ENCODE measurements around the gene LAMC3. TPM values are rescaled to one million over a fixed set of nuclear protein-coding genes. Genes with fewer than 3 reads are reported as not detected.

Gene LAMC3
- total RNA-seq, 2 experiments from 2014 or later, result 0.19 to 2.2 TPM

DNA sequence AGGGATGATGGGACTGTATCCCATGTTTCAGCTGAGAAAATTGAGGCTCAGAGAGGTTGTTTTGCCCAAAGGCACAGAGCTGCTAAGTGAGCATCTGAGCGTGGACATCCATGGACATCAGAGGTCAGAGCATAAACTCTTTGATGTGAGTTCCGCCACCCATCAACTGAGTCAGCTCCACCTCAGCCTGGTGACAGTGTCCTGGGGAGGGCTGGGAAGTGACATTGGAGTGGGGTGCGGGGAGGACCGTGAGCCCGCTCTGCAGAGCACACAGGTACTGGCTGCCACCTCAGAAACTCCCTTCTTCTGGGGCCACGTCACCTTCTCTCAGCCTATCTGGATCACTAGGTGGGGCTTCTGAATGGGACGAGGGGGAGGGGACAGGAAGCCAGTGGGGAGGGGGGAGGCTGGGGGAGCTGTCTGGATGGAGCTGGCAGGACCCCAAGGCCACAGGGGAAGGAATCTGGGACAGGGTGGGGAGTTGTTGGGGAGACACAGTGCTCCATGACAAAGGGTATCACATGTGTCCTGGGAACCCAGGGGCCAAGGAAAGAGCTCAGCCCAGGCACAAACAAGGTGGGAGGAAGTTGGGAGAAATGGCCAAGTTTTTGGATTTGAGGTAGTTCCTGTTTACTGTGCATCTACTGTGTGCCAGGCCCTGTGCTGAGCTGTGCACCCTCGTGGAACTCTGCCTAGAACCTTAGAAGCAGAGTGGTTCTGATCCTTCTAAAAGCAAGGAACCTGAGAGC is 2.5 kb downstream of the LAMC3 start:
- ChIA-PET CTCF (ENCODE audit: unreplicated experiment) (no interaction called here), POLR2A (no interaction called here)
- BruUV-seq (replicated peaks), result no TSS peak
- no peaks in the 10 kb centered on the region for H3K79me2 ChIP-seq (ENCODE audit: insufficient read depth, low read depth, low read length)
- no peak overlapping the region for H3K4me3 ChIP-seq (ENCODE audit: low read depth, low read length, poor library complexity, severe bottlenecking)
- no peaks in the 10 kb centered on the region for H3K4me1 ChIP-seq (ENCODE audit: insufficient read depth, low read length, poor library complexity, severe bottlenecking)
- TF ChIP-seq EZH2phosphoT487 (IDR thresholded peaks at IDR 0.05; ENCODE audit: borderline replicate concordance, low read depth, low read length), result no peak
- TF ChIP-seq, protein P1, sequence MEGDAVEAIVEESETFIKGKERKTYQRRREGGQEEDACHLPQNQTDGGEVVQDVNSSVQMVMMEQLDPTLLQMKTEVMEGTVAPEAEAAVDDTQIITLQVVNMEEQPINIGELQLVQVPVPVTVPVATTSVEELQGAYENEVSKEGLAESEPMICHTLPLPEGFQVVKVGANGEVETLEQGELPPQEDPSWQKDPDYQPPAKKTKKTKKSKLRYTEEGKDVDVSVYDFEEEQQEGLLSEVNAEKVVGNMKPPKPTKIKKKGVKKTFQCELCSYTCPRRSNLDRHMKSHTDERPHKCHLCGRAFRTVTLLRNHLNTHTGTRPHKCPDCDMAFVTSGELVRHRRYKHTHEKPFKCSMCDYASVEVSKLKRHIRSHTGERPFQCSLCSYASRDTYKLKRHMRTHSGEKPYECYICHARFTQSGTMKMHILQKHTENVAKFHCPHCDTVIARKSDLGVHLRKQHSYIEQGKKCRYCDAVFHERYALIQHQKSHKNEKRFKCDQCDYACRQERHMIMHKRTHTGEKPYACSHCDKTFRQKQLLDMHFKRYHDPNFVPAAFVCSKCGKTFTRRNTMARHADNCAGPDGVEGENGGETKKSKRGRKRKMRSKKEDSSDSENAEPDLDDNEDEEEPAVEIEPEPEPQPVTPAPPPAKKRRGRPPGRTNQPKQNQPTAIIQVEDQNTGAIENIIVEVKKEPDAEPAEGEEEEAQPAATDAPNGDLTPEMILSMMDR (conservative IDR thresholded peaks at IDR 0.05; ENCODE audit: low read length), result no peak
- H3K4me2 ChIP-seq (ENCODE audit: low read length), result no peak overlapping the region
- intact Hi-C loops (cut with micrococcal nuclease; ENCODE audit: unreplicated experiment), result no loop called here
- H3K9me2 ChIP-seq (ENCODE audit: insufficient read depth, low read length), result no peaks in the 10 kb centered on the region
- DNase-seq (ENCODE audit: low spot score), result no peak
- H4K20me1 ChIP-seq (ENCODE audit: insufficient read depth, low read length), result no peaks in the 10 kb centered on the region
- H3K36me3 ChIP-seq (ENCODE audit: insufficient read depth, low read length), result no peaks in the 10 kb centered on the region
- H2AFZ ChIP-seq (ENCODE audit: low read length), result no peak overlapping the region
- no peak overlapping the region for H3K27ac ChIP-seq (ENCODE audit: low read depth, low read length, poor library complexity, severe bottlenecking)
- H3K9me3 ChIP-seq (ENCODE audit: low read length), result no peaks in the 10 kb centered on the region

DNA sequence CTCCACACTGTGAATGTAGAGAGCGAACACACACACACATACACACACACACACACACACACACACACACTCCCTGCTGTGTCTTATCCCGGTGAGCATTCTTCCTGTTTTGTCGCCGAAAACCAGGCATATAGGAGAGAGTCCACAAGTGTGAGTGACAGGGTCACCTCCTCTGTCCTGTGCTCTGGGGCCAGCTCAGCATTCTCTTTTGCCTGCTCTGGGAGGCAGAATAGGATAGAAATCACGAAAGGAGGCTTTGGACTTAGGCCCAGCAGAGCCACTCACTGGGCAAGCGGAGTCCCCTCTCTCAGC is 3.0 kb downstream of the LAMC3 start:
- no peak overlapping the region for H3K4me3 ChIP-seq (ENCODE audit: low read depth, low read length, poor library complexity, severe bottlenecking)
- H4K20me1 ChIP-seq (ENCODE audit: insufficient read depth, low read length), result no peaks in the 10 kb centered on the region
- no peaks in the 10 kb centered on the region for H3K79me2 ChIP-seq (ENCODE audit: insufficient read depth, low read depth, low read length)
- TF ChIP-seq, protein P1 (conservative IDR thresholded peaks at IDR 0.05; ENCODE audit: low read length), result no peak
- TF ChIP-seq EZH2phosphoT487 (IDR thresholded peaks at IDR 0.05; ENCODE audit: borderline replicate concordance, low read depth, low read length), result no peak
- H3K4me2 ChIP-seq (ENCODE audit: low read length), result no peak overlapping the region
- intact Hi-C loops (cut with micrococcal nuclease; ENCODE audit: unreplicated experiment), result no loop called here
- H3K9me3 ChIP-seq (ENCODE audit: low read length), result no peaks in the 10 kb centered on the region
- no peak overlapping the region for H2AFZ ChIP-seq (ENCODE audit: low read length)
- H3K9me2 ChIP-seq (ENCODE audit: insufficient read depth, low read length), result no peaks in the 10 kb centered on the region
- ChIA-PET POLR2A (no interaction called here), CTCF (ENCODE audit: unreplicated experiment) (no interaction called here)
- BruUV-seq (replicated peaks), result no TSS peak
- no peak overlapping the region for H3K27ac ChIP-seq (ENCODE audit: low read depth, low read length, poor library complexity, severe bottlenecking)
- DNase-seq (ENCODE audit: low spot score), result no peak
- H3K36me3 ChIP-seq (ENCODE audit: insufficient read depth, low read length), result no peaks in the 10 kb centered on the region
- H3K4me1 ChIP-seq (ENCODE audit: insufficient read depth, low read length, poor library complexity, severe bottlenecking), result no peaks in the 10 kb centered on the region

DNA sequence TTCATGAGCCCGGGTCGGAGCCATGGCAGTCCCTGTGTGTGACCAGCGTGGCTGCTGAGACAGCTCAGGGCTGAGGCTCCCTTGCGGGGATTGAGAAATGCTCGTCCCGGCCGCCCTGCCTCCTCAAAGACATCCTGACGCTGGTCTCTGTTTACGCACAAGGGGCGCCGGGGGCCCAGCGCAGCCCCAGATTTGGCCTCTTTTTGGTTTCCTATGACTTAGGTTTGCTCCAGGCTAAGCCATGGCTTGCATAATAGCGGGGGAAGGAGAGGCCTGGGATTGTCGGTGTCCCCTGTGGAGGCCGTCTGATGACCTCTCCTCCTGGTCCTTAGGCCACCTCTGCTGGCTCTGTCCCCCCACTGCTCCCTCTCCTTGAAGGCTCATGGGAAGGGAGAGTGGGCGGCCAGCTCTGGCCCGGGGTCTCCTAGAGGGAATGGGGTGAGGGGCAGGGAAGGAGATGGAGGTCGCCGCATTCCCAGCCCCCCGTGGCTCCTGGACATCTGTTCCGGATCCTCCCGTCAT is 3.5 kb downstream of the LAMC3 start:
- ChIA-PET CTCF (ENCODE audit: unreplicated experiment) (no interaction called here), POLR2A (no interaction called here)
- no peaks in the 10 kb centered on the region for H3K9me2 ChIP-seq (ENCODE audit: insufficient read depth, low read length)
- no peak overlapping the region for H2AFZ ChIP-seq (ENCODE audit: low read length)
- H3K4me2 ChIP-seq (ENCODE audit: low read length), result no peak overlapping the region
- H4K20me1 ChIP-seq (ENCODE audit: insufficient read depth, low read length), result no peaks in the 10 kb centered on the region
- no peak overlapping the region for H3K27ac ChIP-seq (ENCODE audit: low read depth, low read length, poor library complexity, severe bottlenecking)
- intact Hi-C loops (cut with micrococcal nuclease; ENCODE audit: unreplicated experiment), result no loop called here
- no peaks in the 10 kb centered on the region for H3K36me3 ChIP-seq (ENCODE audit: insufficient read depth, low read length)
- no peaks in the 10 kb centered on the region for H3K9me3 ChIP-seq (ENCODE audit: low read length)
- no peaks in the 10 kb centered on the region for H3K4me1 ChIP-seq (ENCODE audit: insufficient read depth, low read length, poor library complexity, severe bottlenecking)
- DNase-seq (ENCODE audit: low spot score), result no peak
- TF ChIP-seq EZH2phosphoT487 (IDR thresholded peaks at IDR 0.05; ENCODE audit: borderline replicate concordance, low read depth, low read length), result no peak
- TF ChIP-seq, protein P1 (conservative IDR thresholded peaks at IDR 0.05; ENCODE audit: low read length), result no peak
- BruUV-seq (replicated peaks), result no TSS peak
- H3K4me3 ChIP-seq (ENCODE audit: low read depth, low read length, poor library complexity, severe bottlenecking), result no peak overlapping the region
- H3K79me2 ChIP-seq (ENCODE audit: insufficient read depth, low read depth, low read length), result no peaks in the 10 kb centered on the region
